CMK (cell line): Measurements from ENCODE around the gene TNFRSF21.
"Not testable (repeated sequence)": the region's sequence is repeated elsewhere in the genome, so short reads cannot be mapped to it uniquely, and the experiment has no call there.

Source experiments
- DNase-seq: peaks from one replicate; pipeline ENCODE4 v3.0.0-alpha.2; 2010; ENCODE audit warnings: low read depth

TNFRSF21 gene

DNA sequence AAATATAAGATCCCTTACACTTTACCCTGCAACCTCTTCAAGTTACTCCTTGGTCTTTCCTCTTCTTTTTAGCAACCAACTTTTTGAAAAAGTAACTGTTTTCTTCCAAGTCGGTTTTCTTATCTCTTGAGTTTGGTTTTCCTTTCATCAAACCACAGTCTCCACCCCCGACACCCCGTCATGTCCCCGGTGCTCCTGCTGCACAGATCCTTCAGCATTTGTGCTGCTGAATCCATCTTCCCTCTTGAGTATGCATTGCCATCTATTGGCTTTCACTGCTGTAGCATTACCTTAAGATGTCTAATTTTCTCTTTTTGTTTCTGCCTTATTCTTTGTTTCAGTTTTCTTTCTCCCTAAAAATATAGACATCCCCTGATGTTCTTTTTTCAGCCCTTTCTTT, 11.9 kb upstream of the TNFRSF21 start:
- peak; percentile 24 for DNase-seq

DNA sequence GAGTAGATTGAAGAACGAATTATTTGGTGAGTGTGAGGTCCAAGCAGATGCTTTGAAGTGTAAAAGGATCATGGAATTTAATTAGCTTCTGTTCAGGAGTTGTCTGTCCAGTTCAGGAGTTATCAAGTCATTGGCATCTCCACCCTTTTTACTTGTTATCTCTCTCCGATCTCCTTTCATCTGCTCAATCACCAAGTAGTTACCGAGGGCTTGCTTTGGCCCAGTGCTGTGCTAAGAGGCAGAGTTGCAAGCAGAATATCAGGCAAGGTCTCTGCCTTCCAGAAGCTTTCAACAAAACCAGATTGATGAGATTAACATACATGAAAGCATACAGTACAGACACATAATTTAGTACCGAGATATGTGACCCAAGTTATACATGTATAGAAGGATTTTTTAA, 10.2 kb upstream of the TNFRSF21 start:
- no peak for DNase-seq

DNA sequence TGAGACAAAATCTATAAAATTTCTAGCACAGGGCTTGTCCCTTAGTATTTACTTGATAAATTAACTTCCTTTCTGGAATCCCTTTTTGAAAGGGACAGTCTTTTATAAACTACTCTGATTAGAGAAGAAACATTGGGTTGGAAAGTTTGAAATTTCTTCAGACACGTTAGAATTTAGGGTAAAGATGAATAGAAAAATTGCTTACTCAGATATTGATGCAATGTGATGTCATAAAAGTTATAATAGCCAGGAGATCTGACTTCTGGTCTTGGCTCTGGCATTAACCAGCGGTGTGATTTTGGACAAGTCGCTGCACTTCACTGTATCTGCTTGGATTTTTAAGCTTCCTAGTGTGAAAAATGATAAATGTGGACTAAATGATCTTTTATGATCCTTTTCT, 9.7 kb upstream of the TNFRSF21 start:
- no peak for DNase-seq

DNA sequence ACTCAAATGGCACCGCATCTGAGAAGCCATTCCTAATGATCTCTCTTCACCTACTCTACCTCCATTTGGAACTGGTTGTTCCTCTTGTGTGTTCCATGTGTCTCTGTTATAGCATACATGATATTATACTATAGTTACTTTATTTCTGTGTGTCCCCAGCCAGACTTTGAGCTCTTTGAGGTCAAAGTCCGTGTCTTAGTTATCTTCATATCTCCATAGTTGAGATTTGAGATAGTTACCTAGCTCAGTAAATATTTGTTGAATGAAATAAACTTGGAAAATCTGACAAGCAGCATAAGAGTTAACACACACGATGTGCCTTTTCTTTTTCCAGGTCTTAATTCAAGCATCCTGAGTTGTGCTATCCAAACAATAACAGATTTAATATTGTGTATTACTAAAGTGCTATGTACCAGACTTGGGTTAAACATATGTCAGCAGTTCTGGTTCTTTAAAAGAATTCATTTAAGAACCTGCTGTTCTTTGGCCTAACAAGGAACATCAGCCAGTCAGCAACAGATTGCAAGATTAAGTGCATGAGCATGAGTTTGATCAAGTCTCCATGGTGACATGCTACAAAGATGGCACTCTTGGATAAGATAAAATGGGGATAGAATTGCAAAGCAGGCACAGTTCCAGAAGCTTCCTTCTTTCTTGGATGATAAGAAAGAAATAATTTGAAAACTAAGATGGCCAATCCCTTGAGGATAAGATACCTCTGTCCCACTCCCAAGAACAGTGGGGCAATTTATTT, 8.7 kb upstream of the TNFRSF21 start:
- no peak for DNase-seq

DNA sequence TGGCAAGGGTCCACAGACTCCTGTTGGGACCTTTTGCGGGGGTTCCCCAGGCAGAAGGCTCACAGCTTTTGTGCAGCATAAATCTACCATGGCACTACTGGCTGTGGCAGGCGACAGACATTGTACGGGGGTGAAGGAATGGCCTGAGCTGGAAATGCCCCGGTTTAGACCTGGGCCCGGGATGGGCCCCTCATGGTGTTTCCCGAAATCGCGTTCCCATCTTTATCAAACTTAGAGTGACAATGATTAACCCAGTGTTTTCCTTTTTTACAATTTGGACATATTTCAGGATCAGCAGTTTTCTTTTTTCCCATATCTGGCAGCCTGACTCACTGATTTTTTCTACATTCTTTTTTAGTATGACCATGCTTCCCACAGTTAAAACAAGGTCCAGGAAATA, 5.5 kb upstream of the TNFRSF21 start:
- not testable (repeated sequence) for DNase-seq

DNA sequence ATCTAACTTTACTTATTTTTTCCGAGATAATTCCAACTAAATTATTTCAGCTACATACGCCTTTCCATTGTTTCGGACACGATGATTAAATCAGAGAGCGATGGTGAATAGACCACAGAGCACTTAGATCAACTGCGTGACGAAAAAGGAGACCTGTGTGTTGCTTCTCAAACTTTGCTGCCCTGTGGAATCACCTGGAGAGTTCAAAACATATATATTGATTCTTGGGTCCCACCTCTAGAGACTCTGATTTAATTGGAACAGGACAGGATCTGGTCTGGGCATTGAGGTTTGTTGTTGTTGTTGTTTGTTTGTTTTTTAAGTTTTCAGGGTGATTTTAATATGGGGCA, 401 bp upstream of the TNFRSF21 start:
- DNase-seq: no peak

DNA sequence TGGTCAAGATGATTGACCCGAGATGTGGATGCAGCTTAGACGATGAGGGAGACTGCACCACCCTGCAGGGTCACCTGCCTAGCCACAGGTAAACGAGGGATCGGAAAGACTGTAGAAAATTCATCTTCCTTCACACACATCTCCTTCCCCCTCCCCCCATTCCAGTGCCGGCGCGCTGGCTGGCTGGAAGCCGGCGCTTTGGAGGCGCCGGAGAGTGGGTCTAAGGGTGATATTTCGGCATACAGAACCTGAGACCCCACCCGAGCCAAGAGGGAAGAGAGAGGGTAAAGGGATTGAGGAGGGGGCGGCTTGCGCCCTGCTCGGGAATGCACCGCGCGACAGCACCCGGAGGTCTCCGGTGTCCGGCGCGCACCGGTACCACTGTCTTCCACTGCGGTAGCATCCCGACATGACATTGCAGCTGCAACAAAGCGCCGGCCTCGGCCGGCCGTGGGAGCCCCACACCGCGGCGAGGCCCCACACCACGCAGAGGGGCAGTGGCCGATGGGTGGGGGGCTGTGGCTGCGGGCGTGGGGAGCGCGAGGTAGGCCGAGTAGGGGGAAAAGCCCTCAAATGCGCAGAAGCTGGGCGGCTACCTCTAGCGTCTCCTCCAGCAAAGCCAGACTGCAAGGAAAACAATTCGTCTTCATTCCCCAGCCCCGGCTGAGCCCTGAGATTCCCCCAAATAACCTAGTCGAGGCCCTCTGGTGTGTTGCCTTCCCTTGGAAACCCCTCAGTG, 984 bp downstream of the TNFRSF21 start:
- DNase-seq: no peak

DNA sequence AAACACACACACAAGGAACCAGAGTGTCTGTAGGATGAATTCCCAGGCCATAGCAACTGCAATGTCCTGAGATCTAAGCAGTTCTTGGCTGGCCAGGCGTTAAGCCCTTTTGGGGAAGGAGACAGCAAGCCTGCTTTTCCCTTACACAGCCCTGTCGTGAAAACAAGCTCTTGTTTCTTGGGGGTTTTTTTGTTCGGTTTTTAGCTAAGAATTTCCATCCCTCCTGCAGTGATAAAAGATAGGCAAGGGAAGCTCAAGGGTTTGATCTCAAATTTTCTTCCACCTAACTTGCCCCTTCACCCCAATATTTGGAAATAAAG, 1.5 kb downstream of the TNFRSF21 start:
- no peak for DNase-seq

DNA sequence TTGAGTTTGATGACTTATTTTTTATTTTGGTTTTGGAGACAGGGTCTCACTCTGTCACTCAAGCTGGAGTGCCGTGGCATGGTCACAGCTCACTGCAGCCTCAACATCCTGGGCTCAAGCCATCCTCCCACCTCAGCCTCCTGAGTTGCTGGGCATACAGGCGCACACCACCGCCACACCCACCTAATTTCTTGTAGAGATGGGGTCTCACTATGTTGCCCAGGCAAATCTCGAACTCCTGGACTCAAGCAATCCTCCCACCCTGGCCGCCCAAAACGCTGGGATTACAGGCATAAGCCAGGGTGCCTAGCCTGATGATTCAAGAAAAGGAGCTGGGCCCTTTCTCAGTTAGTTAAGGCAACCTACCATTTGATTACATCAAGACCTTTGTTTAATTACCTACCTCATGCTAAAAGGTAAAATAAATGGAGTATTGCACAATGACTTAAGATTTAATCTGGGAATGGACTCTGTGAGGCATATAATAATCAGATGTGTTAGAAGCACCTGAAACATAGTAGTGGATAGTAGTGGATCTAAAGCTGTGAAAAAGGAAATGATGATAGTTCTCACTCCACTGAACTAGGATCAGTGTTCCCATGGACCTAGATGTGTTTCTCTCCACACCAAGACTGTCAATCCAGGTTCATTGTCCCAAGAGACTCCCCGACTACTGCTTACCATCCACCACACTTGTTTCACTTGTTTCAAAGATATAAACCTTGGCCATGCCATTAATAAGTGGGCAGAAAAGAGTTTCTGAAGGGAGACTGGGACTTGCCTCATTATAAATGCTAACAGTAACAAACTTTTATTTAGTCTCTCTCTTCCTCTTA, 2.1 kb downstream of the TNFRSF21 start:
- DNase-seq: no peak

DNA sequence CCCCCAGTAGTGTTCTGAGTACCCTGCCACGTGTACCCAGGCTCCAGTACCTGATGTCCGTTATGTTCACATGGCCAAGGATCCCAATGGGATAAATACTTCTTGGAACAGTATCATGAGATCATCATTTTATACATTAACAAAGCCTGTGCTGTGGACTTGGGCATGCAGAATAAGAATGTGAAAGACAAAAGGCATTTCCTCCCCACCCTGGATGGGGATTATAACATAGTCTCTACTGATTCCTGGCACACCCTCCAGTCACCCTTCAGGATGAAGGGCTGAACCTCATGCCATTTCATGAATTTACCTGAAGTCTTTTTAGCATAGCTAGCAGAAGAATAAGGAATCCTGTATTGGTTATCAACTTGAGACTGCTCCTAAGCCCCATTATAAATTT, 2.8 kb downstream of the TNFRSF21 start:
- DNase-seq: no peak

DNA sequence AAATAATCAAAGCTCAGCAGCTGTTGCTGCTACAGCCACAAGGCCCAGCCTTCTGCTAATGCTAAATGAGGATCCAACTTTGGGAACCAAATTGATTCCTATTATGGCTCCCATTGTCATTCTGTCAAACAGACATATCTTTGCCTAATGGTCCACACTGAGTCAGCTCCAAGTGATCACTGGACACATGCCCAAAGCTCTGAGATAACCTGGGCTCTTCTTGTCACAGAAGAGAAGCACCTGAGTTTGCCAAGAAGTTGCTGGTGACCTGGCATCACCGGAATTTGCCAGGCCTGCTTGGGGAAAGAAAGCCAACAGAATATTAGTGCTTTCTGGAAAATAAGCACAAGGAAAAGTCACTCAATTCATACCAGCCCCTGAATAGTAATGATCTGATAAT, 5.8 kb downstream of the TNFRSF21 start:
- DNase-seq: no peak

DNA sequence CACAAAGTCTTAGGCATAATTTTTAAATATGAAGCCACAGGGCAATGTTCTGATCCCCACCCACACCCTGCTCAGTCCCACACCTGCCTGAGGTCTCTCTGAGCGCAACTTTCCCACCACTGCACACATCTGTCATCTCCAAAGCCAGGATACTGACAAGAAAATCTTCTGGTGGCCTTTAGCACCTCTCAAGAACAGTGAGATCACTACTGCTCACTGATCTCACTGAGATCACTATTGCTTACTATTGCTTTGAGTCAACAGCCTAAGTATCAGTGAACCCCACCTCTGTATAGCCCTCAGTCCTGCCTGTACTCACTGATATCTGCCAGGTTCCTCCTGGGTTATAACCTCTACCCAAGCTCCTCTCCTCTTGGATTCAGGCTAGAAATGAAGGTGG, 6.4 kb downstream of the TNFRSF21 start:
- no peak for DNase-seq

DNA sequence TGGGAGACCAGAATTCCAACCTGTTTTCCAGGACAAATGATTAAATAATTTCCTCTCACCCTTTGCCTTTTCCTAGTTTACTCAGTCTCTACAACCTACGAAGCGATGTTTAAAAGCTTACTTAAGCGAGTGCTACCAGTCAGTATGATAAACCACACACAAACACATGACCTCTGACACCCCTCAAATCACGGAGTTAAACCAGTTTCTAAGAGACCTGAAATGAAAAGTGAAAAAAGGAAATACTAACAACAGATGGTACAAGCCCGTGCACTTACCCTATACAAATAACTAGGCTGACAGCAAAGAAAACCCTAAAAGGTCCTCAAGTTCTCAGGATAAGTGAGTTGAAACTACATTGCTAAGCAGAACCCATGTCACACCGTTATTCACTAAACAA, 7.7 kb downstream of the TNFRSF21 start:
- no peak for DNase-seq

DNA sequence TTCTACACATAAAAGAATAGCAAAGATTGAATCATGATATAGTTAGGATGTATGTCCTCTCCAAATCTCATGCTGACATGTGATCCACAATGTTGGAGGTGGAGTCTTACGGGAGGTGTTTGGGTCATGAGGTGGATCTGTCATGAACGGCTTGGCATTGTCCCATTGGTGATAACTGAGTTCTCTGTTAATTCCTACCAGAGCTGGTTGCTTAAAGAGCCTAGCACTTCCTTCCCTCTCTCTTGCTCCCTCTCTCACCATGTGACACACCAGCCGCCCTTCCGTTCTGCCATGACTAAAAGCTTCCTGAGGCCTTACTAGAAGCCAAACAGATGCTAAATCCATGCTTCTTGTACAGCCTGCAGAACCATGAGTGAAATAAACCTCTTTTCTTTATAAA, 8.3 kb downstream of the TNFRSF21 start:
- DNase-seq: no peak

DNA sequence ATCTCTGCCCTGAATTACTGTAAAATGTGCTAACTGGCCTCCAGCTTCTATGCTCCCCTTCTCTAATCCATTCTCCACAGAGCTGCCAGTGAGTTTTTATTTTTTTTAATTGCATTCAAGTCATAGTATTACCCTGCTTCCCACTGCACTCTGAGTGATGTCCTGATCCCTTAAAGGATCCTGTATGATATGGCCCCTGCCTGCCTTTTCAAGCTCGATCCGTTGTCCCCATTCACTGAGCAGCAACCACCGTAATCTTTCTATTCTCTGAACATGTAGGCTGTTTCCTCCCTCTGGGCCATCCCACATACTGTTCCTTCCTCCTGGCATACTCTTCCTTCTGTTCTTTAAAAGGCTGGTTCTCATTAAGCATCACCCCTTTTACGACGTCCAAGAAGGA, 9.3 kb downstream of the TNFRSF21 start:
- no peak for DNase-seq

DNA sequence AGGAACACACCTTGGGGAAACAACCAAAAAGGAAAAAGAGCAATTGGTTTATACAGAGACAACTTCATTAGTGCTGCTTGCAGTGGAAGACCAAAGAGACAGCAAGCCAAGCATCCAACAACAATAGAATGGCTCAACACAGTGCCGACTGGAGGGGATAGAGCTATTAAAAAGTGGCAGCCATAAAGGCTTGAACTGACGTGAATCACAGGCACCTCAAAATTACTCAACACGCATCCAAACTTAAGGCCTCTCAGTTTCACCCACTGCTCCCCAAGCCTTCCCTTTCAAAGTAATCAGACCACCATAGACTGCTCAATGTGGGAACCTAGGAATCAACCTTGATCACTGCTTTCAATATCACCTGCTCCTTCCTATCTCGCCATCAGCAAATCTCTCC, 9.7 kb downstream of the TNFRSF21 start:
- no peak for DNase-seq

DNA sequence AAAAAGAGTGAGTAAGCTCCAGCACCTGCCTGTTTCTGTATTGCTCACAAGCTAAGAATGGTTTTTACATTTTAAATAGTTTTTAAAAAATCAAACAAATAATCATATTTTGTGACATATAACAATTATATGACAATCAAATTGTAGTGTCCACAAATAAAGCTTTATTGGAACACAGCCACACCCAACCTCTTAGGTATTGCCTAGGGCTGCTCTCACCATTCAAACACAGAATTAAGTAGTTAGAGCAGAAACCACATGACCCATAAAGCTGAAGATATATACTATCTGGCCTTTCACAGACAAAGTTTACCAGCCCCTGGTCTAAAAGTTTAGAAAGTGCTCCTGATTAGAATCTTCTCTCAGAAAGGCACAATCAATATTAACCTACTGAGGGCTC, 11.2 kb downstream of the TNFRSF21 start:
- DNase-seq: no peak

DNA sequence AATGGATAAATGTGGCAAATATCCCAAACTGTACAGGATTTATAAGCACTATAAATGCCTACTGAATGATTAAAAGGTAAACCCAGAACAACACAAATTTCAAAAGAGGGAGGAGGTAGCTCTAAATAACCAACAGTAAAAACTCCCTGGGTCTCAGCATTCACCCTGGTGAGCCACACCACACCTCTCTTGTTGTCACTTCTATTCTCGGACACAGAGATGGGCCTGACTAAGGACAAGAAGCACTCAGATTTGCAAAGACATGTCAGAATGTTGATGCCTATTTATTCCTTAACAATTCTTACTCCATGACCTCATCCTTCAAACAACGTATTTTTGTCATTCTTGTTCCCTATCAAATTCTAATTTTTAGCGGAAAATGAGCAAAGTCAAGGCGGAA, 14.7 kb downstream of the TNFRSF21 start:
- no peak for DNase-seq

DNA sequence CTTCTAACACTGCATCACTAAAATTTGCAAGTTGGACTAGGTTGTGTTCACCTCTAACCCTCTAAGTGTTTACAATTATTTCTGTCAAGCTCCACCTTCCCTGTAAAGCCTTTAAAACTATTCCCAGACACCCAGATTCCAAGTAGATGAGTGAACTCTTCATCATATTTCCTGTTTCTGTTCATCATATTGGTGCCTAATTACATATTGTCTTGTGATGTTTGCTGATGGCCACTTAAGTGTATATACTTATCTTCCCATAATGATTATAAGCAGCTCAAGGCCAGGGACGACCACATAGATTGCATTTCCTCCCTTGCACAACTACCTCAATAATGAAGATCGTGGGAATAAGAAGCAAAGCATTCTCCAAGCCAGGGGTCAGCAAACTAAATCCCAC, 16.8 kb downstream of the TNFRSF21 start:
- no peak for DNase-seq

DNA sequence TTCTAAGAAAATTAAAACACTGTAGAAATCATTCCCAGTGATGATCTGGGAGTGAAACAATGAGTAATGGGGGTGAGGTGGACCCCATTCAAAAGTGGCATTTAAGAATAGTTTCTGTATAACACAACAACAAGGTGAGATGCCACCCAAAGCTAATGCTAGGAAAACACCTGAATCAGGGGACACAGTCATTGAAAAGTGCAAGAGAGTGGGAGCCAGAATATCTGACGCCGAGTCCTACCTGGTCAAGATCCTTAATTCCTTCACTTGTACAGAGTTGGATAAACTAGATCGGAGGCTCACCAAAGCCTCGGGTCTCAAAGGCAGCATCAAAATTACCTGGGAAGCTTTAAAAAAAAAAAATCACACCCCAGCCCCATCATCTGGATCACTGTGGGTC, 17.7 kb downstream of the TNFRSF21 start:
- no peak for DNase-seq

DNA sequence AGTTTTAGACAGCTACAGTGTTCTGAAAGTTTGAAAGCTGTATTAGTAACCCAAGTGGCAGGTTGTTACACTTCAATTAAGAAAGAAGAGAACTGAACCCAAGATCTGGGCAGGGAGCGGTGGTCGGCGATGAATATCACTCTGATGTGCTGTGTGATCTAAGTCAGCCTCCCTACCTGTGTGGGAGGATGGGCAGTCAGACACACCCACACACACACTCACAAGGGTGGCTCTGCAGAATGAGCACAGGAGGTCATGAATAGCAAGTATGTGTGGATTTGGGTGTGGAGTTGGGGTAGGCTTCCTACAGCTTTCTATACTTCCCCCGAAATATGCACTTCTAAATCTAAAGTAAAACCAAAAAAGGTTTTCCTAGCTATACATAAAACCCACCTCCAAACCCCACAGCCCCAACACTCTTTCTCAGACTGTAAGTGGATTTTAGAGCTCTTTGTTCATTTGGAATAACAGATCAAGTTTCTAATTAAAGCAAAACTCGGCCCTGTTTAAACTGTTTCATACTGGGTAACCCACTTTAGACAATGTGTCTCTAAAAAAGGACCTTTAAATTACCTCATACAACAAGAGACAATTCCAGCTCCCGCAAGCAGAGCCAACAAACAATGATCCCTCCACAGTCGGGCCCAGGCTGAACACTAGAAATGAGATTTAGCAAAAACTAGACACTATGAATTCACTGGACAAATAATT, 19.4 kb downstream of the TNFRSF21 start:
- no peak for DNase-seq

DNA sequence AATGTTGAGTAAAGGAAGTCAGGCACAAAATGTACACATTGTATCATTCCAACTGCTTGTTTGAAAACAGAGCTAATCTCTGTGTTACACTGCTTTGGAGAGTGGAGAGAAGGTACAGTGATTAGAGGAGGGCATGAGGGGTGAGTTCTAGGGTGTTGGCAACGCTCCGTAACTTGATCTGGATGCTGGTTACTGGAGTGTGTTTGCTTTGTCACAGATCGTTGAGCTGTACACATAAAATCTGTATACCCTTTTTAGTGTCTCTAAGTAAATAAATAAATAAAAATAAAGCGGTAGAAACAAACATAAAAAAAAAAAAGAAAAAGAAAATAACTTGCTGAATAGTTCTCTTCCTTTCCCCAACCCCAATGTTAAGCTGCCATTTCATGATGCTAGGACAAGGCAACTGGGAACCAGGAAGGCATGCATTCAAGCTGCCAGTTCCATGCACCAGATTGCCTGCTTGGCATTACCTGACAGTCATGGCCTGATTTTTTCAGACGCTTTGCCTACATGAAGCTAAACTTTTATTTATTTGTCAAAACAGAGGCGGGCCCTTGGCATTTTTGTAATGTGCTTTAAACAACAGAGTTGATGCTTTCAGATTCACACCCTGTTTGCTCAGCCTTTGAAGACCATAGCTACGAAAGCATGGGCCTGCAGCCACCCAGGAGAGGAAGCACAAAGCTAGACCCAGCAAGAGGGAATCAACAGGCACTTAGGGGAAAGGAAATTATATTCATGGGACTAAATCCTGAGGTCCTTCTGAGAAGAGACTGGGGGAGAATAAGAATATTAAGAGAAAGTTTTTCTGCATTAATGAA, 21.2 kb downstream of the TNFRSF21 start:
- DNase-seq: no peak
